ENCODE measurements around the gene CD6. TPM values are rescaled to one million over a fixed set of nuclear protein-coding genes. Genes with fewer than 3 reads are reported as not detected.

Gene CD6
- total RNA-seq, 3 donors from 2014 or later = 0.80 to 1.9 (median 0.98) TPM

- H3K4me1 ChIP-seq = no peaks in the 10 kb centered on the region
- DNase-seq (ENCODE audit: low spot score in 2 of 2) = no peak
- TF ChIP-seq CTCF (IDR thresholded peaks at IDR 0.05) = no peak
- H3K27me3 ChIP-seq = no peaks in the 10 kb centered on the region
- H3K4me3 ChIP-seq = no peak overlapping the region
- H3K36me3 ChIP-seq = peaks cover 5% of the 10 kb centered on the region
- no peaks in the 10 kb centered on the region for H3K9me3 ChIP-seq
- intact Hi-C loops (cut with DNase I; ENCODE audit: low total_unique reads) = no loop called here
- no peak overlapping the region for H3K27ac ChIP-seq
These were observed 44.4 kb upstream of the CD6 start for GRCh38 chr11:60927061-60927592.

- intact Hi-C loops (cut with DNase I; ENCODE audit: low total_unique reads) = no loop called here
- no peaks in the 10 kb centered on the region for H3K27me3 ChIP-seq
- no peak overlapping the region for H3K4me3 ChIP-seq
These were observed 43.9 kb upstream of the CD6 start for GRCh38 chr11:60927600-60927999.

GRCh38 chr11:60928563-60929001 lies 42.9 kb upstream of the CD6 start:
- H3K9me3 ChIP-seq = no peaks in the 10 kb centered on the region
- H3K4me1 ChIP-seq = no peaks in the 10 kb centered on the region
- DNase-seq (ENCODE audit: low spot score in 2 of 2) = no peak
- TF ChIP-seq POLR2A (IDR thresholded peaks at IDR 0.05) (no peak), CTCF (IDR thresholded peaks at IDR 0.05) (no peak)
- H3K36me3 ChIP-seq = no peaks in the 10 kb centered on the region
- intact Hi-C loops (cut with DNase I; ENCODE audit: low total_unique reads) = no loop called here
- H3K27me3 ChIP-seq = no peaks in the 10 kb centered on the region
- H3K4me3 ChIP-seq = no peak overlapping the region
- H3K27ac ChIP-seq = no peak overlapping the region

More at GRCh38 chr11:60927600-60927999, 43.9 kb upstream of the CD6 start:
- H3K36me3 ChIP-seq = peaks cover under 1% of the 10 kb centered on the region
- no peak overlapping the region for H3K27ac ChIP-seq
- TF ChIP-seq CTCF (IDR thresholded peaks at IDR 0.05) (peak in 1 of 3 donors; percentile 28), POLR2A (IDR thresholded peaks at IDR 0.05) (no peak), POLR2AphosphoS5 (IDR thresholded peaks at IDR 0.05) (no peak)
- no peaks in the 10 kb centered on the region for H3K4me1 ChIP-seq
- DNase-seq (ENCODE audit: low spot score in 2 of 2) = peak; percentile 36 to 75
- H3K9me3 ChIP-seq = no peaks in the 10 kb centered on the region

GRCh38 chr11:60929764-60930163 lies 41.7 kb upstream of the CD6 start:
- intact Hi-C loops (cut with DNase I; ENCODE audit: low total_unique reads) = no loop called here
- no peaks in the 10 kb centered on the region for H3K9me3 ChIP-seq
- no peak for DNase-seq (ENCODE audit: low spot score in 2 of 2)
- no peak overlapping the region for H3K27ac ChIP-seq
- H3K4me3 ChIP-seq = no peak overlapping the region
- TF ChIP-seq POLR2AphosphoS5 (IDR thresholded peaks at IDR 0.05) (no peak), POLR2A (IDR thresholded peaks at IDR 0.05) (no peak), CTCF (IDR thresholded peaks at IDR 0.05) (no peak)
- no peaks in the 10 kb centered on the region for H3K36me3 ChIP-seq
- no peaks in the 10 kb centered on the region for H3K27me3 ChIP-seq
- H3K4me1 ChIP-seq = no peaks in the 10 kb centered on the region

- H3K4me1 ChIP-seq = no peaks in the 10 kb centered on the region
- intact Hi-C loops (cut with DNase I; ENCODE audit: low total_unique reads) = no loop called here
- TF ChIP-seq CTCF (IDR thresholded peaks at IDR 0.05) (no peak), POLR2AphosphoS5 (IDR thresholded peaks at IDR 0.05) (no peak), POLR2A (IDR thresholded peaks at IDR 0.05) (no peak)
- no peak for DNase-seq (ENCODE audit: low spot score in 2 of 2)
- H3K27ac ChIP-seq = no peak overlapping the region
- H3K9me3 ChIP-seq = no peaks in the 10 kb centered on the region
- H3K27me3 ChIP-seq = no peaks in the 10 kb centered on the region
- no peaks in the 10 kb centered on the region for H3K36me3 ChIP-seq
- H3K4me3 ChIP-seq = no peak overlapping the region
These were observed 41.1 kb upstream of the CD6 start for GRCh38 chr11:60930394-60930793.

Data from breast epithelium (tissue), 4 donors.